GM12874 (cell line): ENCODE measurements around the gene DHRS1.

Experiments
- TF ChIP-seq, protein P1 (sequence below): IDR thresholded peaks from 2 replicates; pipeline ENCODE4 v1.5.1; 2011; ENCODE audit warnings: low read depth, mild to moderate bottlenecking, control low read depth, low read length, moderate library complexity; ENCODE audit not compliant: insufficient read depth

The DHRS1 gene

DNA sequence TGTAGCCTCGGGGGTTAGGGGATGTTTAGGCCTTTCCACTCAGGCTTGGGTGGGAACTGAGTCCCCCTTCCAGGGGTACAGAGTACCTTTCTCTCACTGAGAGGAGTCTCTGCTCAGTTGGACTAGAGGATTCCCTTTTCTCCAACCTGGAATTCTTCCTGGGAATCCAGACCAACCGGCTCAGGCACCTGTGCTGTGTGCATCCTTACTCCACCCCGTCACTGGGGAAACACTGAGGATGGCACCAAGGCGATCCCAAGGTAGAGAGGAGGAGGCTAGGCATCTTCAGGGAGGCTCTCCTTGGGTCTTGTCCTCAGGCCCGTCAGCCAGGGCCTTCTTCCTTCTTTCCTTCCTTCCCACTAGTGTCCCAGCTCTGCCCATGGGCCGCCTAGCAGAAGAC, 35.7 kb downstream of the DHRS1 start:
- TF ChIP-seq, protein P1, sequence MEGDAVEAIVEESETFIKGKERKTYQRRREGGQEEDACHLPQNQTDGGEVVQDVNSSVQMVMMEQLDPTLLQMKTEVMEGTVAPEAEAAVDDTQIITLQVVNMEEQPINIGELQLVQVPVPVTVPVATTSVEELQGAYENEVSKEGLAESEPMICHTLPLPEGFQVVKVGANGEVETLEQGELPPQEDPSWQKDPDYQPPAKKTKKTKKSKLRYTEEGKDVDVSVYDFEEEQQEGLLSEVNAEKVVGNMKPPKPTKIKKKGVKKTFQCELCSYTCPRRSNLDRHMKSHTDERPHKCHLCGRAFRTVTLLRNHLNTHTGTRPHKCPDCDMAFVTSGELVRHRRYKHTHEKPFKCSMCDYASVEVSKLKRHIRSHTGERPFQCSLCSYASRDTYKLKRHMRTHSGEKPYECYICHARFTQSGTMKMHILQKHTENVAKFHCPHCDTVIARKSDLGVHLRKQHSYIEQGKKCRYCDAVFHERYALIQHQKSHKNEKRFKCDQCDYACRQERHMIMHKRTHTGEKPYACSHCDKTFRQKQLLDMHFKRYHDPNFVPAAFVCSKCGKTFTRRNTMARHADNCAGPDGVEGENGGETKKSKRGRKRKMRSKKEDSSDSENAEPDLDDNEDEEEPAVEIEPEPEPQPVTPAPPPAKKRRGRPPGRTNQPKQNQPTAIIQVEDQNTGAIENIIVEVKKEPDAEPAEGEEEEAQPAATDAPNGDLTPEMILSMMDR: no peak

DNA sequence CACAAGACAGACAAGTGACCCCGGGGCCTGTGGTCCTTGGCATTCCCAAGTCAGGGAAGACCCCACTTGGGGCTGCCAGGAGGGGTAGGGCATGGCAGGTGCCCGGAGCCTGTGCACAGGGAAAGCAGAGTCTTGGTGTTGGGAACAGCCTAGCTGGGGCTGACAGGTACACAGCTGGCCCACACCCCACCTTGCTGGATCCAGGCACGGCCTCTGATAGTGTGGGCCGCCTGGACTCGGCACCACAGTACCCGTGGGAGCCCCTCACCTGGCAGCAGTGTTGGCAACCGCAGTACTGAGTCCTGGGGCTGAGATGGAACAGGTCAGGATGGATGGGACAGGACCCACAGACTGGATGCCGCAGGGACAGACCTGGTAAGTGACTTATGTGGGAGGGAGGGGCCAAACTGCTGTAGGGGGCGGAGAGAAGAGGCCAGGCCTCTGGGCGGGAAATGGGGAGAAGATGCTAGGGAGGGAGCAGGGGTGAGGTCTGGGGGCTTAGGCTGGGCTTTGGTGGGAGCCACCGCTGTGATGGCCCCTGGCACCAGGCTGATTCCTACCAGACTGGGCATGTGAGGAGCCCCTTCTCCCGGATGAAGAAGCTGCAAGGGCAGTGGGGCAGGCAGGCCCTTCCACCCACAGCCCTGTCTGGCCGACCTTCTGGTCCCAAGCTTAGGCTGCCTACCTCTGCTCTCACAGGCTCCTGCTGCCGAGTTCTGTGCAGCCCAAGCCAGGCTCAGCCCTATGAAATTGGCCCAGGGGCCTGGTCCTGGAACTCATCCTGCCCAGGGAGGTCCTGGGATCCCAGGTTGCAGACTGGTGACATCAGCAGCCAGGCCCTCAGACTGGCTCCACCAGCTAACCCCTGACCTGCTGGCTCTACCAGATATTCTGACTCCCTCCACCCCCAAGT, 36.5 kb downstream of the DHRS1 start, which contains the start of gene TGM1:
Gene TGM1, minus strand, starts transcription at position 357 of the 913 bp plus-strand sequence. CDS start 825 bp downstream, outside the sequence.
- TF ChIP-seq, protein P1: no peak

DNA sequence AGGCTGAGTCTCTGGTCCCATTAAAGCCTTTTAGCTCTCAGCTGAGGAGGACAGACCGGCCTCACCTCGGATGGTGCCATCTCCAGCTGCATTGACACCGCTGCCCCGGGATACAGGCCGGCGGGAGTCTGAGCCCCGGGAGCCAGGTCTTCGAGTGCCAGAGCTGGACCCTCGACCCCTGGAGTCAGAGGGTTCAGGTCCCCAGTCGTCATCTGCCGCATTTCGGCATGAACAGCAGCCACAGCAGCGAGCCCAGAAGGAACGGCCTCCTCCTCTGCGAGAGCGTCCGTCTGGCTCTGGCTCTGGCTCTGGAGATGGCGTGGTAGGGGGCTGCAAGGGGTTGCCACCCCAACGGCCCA, 37.6 kb downstream of the DHRS1 start:
- TF ChIP-seq, protein P1: no peak

DNA sequence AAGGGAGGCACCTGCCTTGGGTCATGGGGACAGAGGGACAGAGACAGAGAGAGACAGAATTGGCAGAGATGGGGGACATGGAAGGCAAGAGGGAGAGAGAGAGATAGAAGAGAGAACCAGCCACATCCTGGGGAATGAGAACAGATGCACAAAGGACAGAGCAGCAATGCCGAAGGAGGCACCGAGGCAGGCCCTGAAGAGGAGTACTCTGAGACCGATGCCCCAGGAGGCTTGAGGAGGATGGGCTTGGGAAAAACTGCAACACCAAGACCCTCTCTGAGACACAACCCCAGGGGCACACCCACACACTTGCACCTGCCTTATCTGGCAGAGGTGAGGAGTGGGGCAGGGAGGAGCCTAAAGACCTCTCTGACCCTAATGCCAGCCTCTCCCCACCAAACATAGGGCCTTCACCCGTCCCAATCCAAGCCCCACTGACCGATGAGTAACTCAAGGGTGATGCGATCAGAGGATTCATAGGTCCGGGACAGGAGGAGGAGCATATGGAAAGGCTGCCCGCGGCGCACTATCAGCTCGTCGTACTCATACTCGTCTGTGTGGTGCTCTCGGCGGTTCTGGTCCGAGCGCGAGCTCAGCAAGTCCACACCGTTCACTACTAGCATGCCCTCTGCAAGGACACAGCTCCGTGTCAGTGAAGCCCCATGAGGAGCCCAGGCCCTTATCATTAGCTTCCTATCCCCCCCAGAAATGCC, 38.2 kb downstream of the DHRS1 start:
- TF ChIP-seq, protein P1: no peak

DNA sequence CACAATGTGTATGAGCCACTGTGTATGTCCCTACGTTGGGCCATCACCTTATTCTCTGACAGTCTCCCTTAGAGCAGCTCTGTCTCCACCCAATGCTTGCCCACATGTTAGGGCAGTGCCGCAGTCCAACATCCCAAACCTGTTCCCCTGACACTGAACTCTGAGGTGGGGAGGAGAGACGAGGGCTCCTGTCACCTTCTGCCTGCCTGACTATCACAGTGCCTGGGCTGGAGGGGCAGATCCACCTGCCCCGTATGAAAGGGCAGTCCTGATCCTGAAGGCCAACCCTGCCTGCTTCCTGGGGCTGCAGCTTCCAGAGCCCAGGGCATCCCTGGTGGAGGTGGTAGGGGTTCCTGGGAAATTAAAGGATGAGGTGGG, 38.8 kb downstream of the DHRS1 start:
- TF ChIP-seq, protein P1: no peak

DNA sequence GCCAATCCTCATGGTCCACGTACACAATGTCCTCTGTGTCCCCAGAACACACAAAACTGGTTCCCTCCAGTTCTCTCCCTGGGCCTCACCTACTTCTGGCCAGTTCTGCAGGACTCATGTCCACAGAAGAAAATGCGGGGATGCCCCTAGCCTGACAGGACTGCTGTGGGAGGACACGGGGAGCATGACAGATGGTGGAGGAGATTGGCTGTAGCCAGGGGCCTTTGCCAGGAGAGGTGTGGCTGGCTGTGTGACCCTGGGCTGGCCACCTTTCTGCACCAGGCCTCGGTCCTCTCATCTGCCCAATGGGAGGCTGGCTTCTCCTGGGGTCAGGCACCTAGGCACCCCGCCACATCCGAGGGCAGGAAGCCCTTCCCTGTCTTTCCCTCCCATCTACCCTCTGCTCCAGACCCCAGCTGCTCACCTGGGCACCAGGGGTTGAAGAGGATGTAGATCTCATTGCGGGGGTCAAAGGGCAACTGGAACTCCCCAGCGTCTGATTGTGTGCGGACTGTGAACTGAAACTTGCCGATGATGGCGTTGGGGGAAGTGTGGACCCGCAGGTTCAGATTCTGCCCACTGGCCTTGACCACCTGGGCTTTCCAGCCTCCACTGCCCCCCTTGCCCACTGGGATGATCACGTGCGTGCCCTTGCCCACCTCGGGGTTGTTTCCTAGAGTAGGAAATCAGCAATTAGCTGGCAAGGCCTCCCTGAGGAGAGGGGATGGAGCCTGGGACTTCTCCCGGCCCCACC, 39.4 kb downstream of the DHRS1 start:
- TF ChIP-seq, protein P1: no peak
